GM12864 (cell line): Measurements from ENCODE around the gene TCP11L1.

Source experiments
- DNase-seq: peaks from one replicate; pipeline ENCODE4 v3.0.0-alpha.2; 2011; ENCODE audit warnings: low read depth
- H3K4me3 ChIP-seq: 2 replicates; pipeline ENCODE4 v1.5.1; 2011; ENCODE audit warnings: mild to moderate bottlenecking, low read depth, low read length, control low read depth
- CTCF ChIP-seq: IDR thresholded peaks from 2 replicates; pipeline ENCODE4 v1.5.1; 2011; ENCODE audit warnings: low read depth, mild to moderate bottlenecking, moderate library complexity, low read length, control low read depth, inconsistent platforms; ENCODE audit errors: missing control alignments

TCP11L1 gene

GRCh38 chr11:33064866-33065265 lies 25.5 kb downstream of the TCP11L1 start:
- DNase-seq: no peak
- no peak overlapping the region for H3K4me3 ChIP-seq
- no peak for TF ChIP-seq CTCF

GRCh38 chr11:33065445-33066178 lies 26.2 kb downstream of the TCP11L1 start:
- peak; percentile 96 for TF ChIP-seq CTCF
- DNase-seq: peak; percentile 46
- H3K4me3 ChIP-seq: no peak overlapping the region

- TF ChIP-seq CTCF: no peak
- no peak for DNase-seq
Observed at GRCh38 chr11:33067294-33067693, 27.9 kb downstream of the TCP11L1 start.

GRCh38 chr11:33068611-33069340 lies 29.4 kb downstream of the TCP11L1 start:
- DNase-seq: no peak
- no peak for TF ChIP-seq CTCF
- no peak overlapping the region for H3K4me3 ChIP-seq

More at GRCh38 chr11:33067294-33067693, 27.9 kb downstream of the TCP11L1 start:
- H3K4me3 ChIP-seq: no peak overlapping the region

GRCh38 chr11:33072465-33072864 lies 33.1 kb downstream of the TCP11L1 start:
- no peak for DNase-seq
- no peak overlapping the region for H3K4me3 ChIP-seq
- no peak for TF ChIP-seq CTCF

GRCh38 chr11:33083918-33084317 lies 44.5 kb downstream of the TCP11L1 start:
- H3K4me3 ChIP-seq: no peak overlapping the region
- no peak for TF ChIP-seq CTCF
- DNase-seq: no peak
